ENCODE results near the gene ANKRD16. TPM values are rescaled to one million over a fixed set of nuclear protein-coding genes. Genes with fewer than 3 reads are reported as not detected.

ANKRD16 gene
- polyA plus RNA-seq, 1 experiment = 5.9 TPM

GRCh38 chr10:5905854-5906507, 16.3 kb upstream of the ANKRD16 start:
- H3K4me3 ChIP-seq (ENCODE audit: low read depth, low read length) = no peak overlapping the region
- no peak for DNase-seq (ENCODE audit: low read depth, low spot score)
- ChIA-PET CTCF (no interaction called here), POLR2A (no interaction called here)
- H3K27ac ChIP-seq (ENCODE audit: low read depth, low read length) = no peak overlapping the region
- H3K27me3 ChIP-seq (ENCODE audit: control insufficient read depth, insufficient read depth, low read length) = no peaks in the 10 kb centered on the region
- TF ChIP-seq CTCF (IDR thresholded peaks at IDR 0.05; ENCODE audit: low read depth, low read length) = no peak
- no peaks in the 10 kb centered on the region for H3K9me3 ChIP-seq (ENCODE audit: control insufficient read depth, insufficient read depth, low read length)

DNA sequence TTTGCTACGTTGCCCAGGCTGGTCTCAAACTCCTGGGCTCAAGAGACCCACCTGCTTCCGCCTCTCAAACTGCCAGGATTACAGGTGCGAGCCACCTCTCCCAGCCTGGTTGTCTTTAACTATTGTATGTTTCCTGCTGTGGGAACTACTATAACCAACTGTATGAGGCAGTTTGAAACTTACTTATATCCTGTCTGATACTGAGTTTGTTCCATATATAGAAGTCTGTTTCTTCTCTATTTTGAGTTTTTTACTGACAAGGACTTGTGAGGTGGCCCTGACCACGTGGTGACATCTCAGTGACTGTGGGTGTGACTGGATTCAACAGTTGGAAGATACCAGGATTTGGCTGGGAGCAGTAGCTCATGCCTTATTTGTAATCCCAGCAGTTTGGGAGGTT, 14.5 kb upstream of the ANKRD16 start:
- Histone ChIP-seq H3K9me3 (ENCODE audit: control insufficient read depth, insufficient read depth, low read length) (no peaks in the 10 kb centered on the region), H3K4me3 (ENCODE audit: low read depth, low read length) (no peak overlapping the region), H3K27ac (ENCODE audit: low read depth, low read length) (no peak overlapping the region), H3K27me3 (ENCODE audit: control insufficient read depth, insufficient read depth, low read length) (no peaks in the 10 kb centered on the region)
- DNase-seq (ENCODE audit: low read depth, low spot score) = no peak
- POLR2A ChIA-PET = no interaction called here
- CTCF ChIA-PET = no interaction called here
- TF ChIP-seq CTCF (IDR thresholded peaks at IDR 0.05; ENCODE audit: low read depth, low read length) = no peak

DNA sequence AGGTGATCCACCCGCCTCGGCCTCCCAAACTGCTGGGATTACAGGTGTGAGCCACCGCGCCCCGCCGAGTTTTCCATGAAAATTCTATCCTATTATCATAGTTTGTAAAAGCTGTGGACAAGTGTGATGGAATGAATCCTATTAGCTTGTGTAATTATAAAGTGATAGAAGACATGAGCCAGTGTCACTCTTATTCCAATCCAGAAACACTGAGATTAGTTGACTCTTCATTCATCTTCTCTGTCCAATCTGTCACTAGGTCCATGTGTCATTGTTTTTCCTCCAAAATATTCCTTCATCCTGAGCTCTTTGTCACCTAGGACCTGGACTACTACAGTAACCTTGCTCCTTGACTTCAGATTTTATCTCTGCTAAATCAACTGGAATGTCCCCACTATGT, 13.9 kb upstream of the ANKRD16 start:
- CTCF ChIA-PET = no interaction called here
- no peak overlapping the region for H3K27ac ChIP-seq (ENCODE audit: low read depth, low read length)
- H3K27me3 ChIP-seq (ENCODE audit: control insufficient read depth, insufficient read depth, low read length) = no peaks in the 10 kb centered on the region

DNA sequence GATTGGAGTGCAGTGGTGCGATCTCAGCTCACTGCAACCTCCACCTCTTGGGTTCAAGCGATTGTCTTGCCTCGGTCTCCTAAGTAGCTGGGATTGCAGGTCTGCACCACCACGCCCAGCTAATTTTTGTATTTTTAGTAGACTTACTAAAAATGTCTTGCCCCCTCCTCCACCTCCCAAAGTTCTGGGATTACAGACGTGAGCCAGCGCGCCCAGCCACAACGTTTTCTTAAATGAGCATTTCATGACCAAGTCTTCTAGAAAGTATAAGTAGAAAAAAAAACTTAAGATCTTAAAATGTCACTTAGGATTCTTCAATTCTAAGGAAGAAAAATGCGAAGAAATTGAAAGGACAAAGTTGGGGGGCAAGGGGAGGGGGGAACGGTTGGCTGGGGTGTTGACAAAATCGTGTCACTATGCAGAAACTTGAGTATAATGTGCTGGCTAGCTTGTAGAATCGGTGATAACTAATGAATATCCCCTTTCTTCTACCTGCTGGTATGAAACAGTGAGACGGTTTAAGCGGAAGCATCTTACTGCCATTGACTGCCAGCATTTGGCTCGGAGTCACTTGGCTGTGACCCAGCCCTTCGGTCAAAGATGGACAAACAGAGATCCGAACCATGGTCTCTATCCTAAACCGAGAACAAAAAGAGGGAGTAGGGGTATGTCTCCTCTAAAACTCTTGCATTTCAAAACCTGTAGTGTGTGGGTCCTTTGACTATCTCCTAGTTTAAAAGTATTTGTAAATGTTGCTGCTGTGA, 13.0 kb upstream of the ANKRD16 start:
- ChIA-PET POLR2A (interaction anchor here (0.6 kb wide), 1 partner anchor 348 kb away, joined by 4 read pairs; no protein-coding TSS in a partner anchor), CTCF (no interaction called here)
- DNase-seq (ENCODE audit: low read depth, low spot score) = no peak
- Histone ChIP-seq H3K9me3 (ENCODE audit: control insufficient read depth, insufficient read depth, low read length) (peaks cover 4% of the 10 kb centered on the region; the same call in 1 of the 2 replicates), H3K4me3 (ENCODE audit: low read depth, low read length) (no peak overlapping the region), H3K27me3 (ENCODE audit: control insufficient read depth, insufficient read depth, low read length) (no peaks in the 10 kb centered on the region), H3K27ac (ENCODE audit: low read depth, low read length) (no peak overlapping the region)
- TF ChIP-seq CTCF (IDR thresholded peaks at IDR 0.05; ENCODE audit: low read depth, low read length) = no peak

More for the DNA sequence above, 13.9 kb upstream of the ANKRD16 start:
- Histone ChIP-seq H3K9me3 (ENCODE audit: control insufficient read depth, insufficient read depth, low read length) (no peaks in the 10 kb centered on the region), H3K4me3 (ENCODE audit: low read depth, low read length) (no peak overlapping the region)
- no peak for TF ChIP-seq CTCF (IDR thresholded peaks at IDR 0.05; ENCODE audit: low read depth, low read length)
- POLR2A ChIA-PET = no interaction called here
- no peak for DNase-seq (ENCODE audit: low read depth, low spot score)

GRCh38 chr10:5900247-5900646, 10.6 kb upstream of the ANKRD16 start:
- peaks cover 4% of the 10 kb centered on the region; the same call in 1 of the 2 replicates for H3K9me3 ChIP-seq (ENCODE audit: control insufficient read depth, insufficient read depth, low read length)
- H3K27ac ChIP-seq (ENCODE audit: low read depth, low read length) = no peak overlapping the region
- TF ChIP-seq CTCF (IDR thresholded peaks at IDR 0.05; ENCODE audit: low read depth, low read length) = no peak
- no peak overlapping the region for H3K4me3 ChIP-seq (ENCODE audit: low read depth, low read length)
- CTCF ChIA-PET = no interaction called here
- POLR2A ChIA-PET = interaction anchor here (1.7 kb wide), 1 partner anchor 10 kb away, joined by 4 read pairs; the partner anchor contains the start of genes ANKRD16 and FBH1
- no peak for DNase-seq (ENCODE audit: low read depth, low spot score)
- H3K27me3 ChIP-seq (ENCODE audit: control insufficient read depth, insufficient read depth, low read length) = no peaks in the 10 kb centered on the region

Measured in AG04450 (cell line).